SK-N-SH (cell line): Measurements from ENCODE around the gene MYLK2. TPM values are rescaled to one million over a fixed set of nuclear protein-coding genes. Genes with fewer than 3 reads are reported as not detected.

Experiments
- CTCF ChIA-PET: fragments of 300-600, 350-600 bp; formaldehyde crosslinking; extraction: SDS; loops from one replicate; lab custom pipeline; 2021; lab: Yijun Ruan, JAX
- POLR2A ChIA-PET: fragments of 350-600 bp; sonication (Branson Sonifier 250); formaldehyde crosslinking; extraction: SDS; loops from one replicate; lab custom pipeline; 2020; ENCODE audit warnings: antibody characterized with exemption, inconsistent platforms; lab: Yijun Ruan, JAX
- DNase-seq: peaks from one replicate; pipeline ENCODE4 v3.0.0; 2012
- H2AFZ ChIP-seq: fragments of 200-600 bp; sonication (generic); 2 replicates; pipeline ENCODE4 v1.8.1; 2016; ENCODE audit warnings: antibody characterized with exemption, mild to moderate bottlenecking, low read depth
- H3F3A ChIP-seq: fragments of 200-600 bp; sonication (generic); replicated peaks from 2 replicates; pipeline ENCODE3; 2016; ENCODE audit warnings: antibody characterized with exemption, mild to moderate bottlenecking; ENCODE audit not compliant: insufficient read depth
- H3K27ac ChIP-seq, 2 experiments: fragments of 200-500 bp in 1 of 2; fragments of 200-600 bp in 1 of 2; sonication (Bioruptor generic) in 1 of 2; sonication (generic), shearing (Covaris generic) in 1 of 2; 2 replicates each; pipeline versions ENCODE4 v1.5.1 to v1.6.1; 2014 to 2016; ENCODE audit warnings: low read depth in 2 of 2, inconsistent platforms in 1 of 2, low read length in 1 of 2, mild to moderate bottlenecking in 1 of 2, mixed read lengths in 1 of 2
- H3K27me3 ChIP-seq: fragments of 200-600 bp; sonication (generic), shearing (Covaris generic); 2 replicates; pipeline ENCODE4 v1.6.1; 2016; ENCODE audit warnings: mixed run types; ENCODE audit not compliant: insufficient read depth
- H3K36me3 ChIP-seq, 2 experiments: fragments of 200-500 bp in 1 of 2; fragments of 200-600 bp in 1 of 2; sonication (Bioruptor generic) in 1 of 2; sonication (generic) in 1 of 2; replicated peaks in 1 of 2; 2 replicates each; pipeline versions ENCODE3 to v1.5.1; 2014 to 2016; ENCODE audit warnings: low read length in 1 of 2, mild to moderate bottlenecking in 1 of 2; ENCODE audit not compliant: insufficient read depth in 2 of 2, control insufficient read depth in 1 of 2
- H3K4me1 ChIP-seq, 2 experiments: fragments of 200-500 bp in 1 of 2; fragments of 200-600 bp in 1 of 2; sonication (Bioruptor generic) in 1 of 2; sonication (generic), shearing (Covaris generic) in 1 of 2; 2 replicates each; pipeline versions ENCODE4 v1.5.1 to v1.6.1; 2014 to 2016; ENCODE audit warnings: low read depth in 1 of 2, low read length in 1 of 2, mixed run types in 1 of 2; ENCODE audit not compliant: insufficient read depth in 2 of 2, control insufficient read depth in 1 of 2
- H3K4me2 ChIP-seq: fragments of 200-600 bp; sonication (generic), shearing (Covaris generic); 2 replicates; pipeline ENCODE4 v1.6.1; 2017; ENCODE audit warnings: mixed run types
- H3K4me3 ChIP-seq, 2 experiments: fragments of 200-500 bp in 1 of 2; fragments of 200-600 bp in 1 of 2; sonication (Bioruptor generic) in 1 of 2; sonication (generic), shearing (Covaris generic) in 1 of 2; 2 replicates each; pipeline versions ENCODE4 v1.5.1 to v1.8.1; 2014 to 2016; ENCODE audit warnings: low read depth in 2 of 2, inconsistent platforms in 1 of 2, low read length in 1 of 2, mild to moderate bottlenecking in 1 of 2, mixed read lengths in 1 of 2, moderate library complexity in 1 of 2
- H3K79me2 ChIP-seq: fragments of 200-600 bp; sonication (generic); 2 replicates; pipeline ENCODE4 v1.8.1; 2017; ENCODE audit warnings: mild to moderate bottlenecking; ENCODE audit not compliant: insufficient read depth
- H3K9ac ChIP-seq: fragments of 200-600 bp; sonication (generic); 2 replicates; pipeline ENCODE4 v1.6.1; 2017; ENCODE audit warnings: mixed run types
- H3K9me2 ChIP-seq: fragments of 200-600 bp; sonication (generic); 2 replicates; pipeline ENCODE4 v1.6.1; 2017; ENCODE audit warnings: mixed run types
- H3K9me3 ChIP-seq: fragments of 200-600 bp; sonication (generic); 2 replicates; pipeline ENCODE4 v1.6.1; 2017; ENCODE audit warnings: mixed run types, mild to moderate bottlenecking, moderate library complexity
- H4K20me1 ChIP-seq: fragments of 200-600 bp; sonication (generic); 2 replicates; pipeline ENCODE4 v1.6.1; 2017; ENCODE audit warnings: mild to moderate bottlenecking, mixed run types; ENCODE audit not compliant: insufficient read depth
- CHD2 ChIP-seq: fragments of 150-350 bp; IDR thresholded peaks from 2 replicates; pipeline ENCODE4 v1.6.1; 2018; ENCODE audit warnings: low read length; ENCODE audit not compliant: partially characterized antibody
- ELF1 ChIP-seq: IDR thresholded peaks from 2 replicates; pipeline ENCODE4 v1.4.0; 2012
- EP300 ChIP-seq, 2 experiments: IDR thresholded peaks; 2 replicates each; pipeline versions ENCODE4 v1.4.0 to v1.6.1; 2012; ENCODE audit warnings: borderline replicate concordance in 1 of 2, low read depth in 1 of 2, low read length in 1 of 2
- EZH2phosphoT487 ChIP-seq: fragments of 200-600 bp; sonication (generic); IDR thresholded peaks from 2 replicates; pipeline ENCODE4 v1.6.1; 2017; ENCODE audit warnings: low read depth, mixed run types, mild to moderate bottlenecking, antibody characterized with exemption, moderate library complexity, borderline replicate concordance
- FOSL2 ChIP-seq: IDR thresholded peaks from 2 replicates; pipeline ENCODE4 v1.4.0; 2012; ENCODE audit warnings: low read depth, mild to moderate bottlenecking, moderate library complexity, borderline replicate concordance
- FOXJ3 ChIP-seq: sonication (generic); formaldehyde crosslinking; IDR thresholded peaks from 2 replicates; pipeline ENCODE4 v1.5.1; 2020; ENCODE audit warnings: mild to moderate bottlenecking, missing genetic modification reagents
- GABPA ChIP-seq: IDR thresholded peaks from 2 replicates; pipeline ENCODE4 v1.4.0; 2012; ENCODE audit warnings: low read depth, mild to moderate bottlenecking
- GATA2 ChIP-seq: sonication (generic); formaldehyde crosslinking; IDR thresholded peaks from 2 replicates; pipeline ENCODE4 v1.5.0; 2020; ENCODE audit warnings: mild to moderate bottlenecking, missing genetic modification reagents
- JUND ChIP-seq: IDR thresholded peaks from 2 replicates; pipeline ENCODE4 v1.4.0; 2012
- MEF2A ChIP-seq: IDR thresholded peaks from 2 replicates; pipeline ENCODE4 v1.4.0; 2012; ENCODE audit warnings: low read depth, borderline replicate concordance
- MXI1 ChIP-seq: IDR thresholded peaks from 2 replicates; pipeline ENCODE4 v1.6.1; 2012; ENCODE audit warnings: mild to moderate bottlenecking, low read depth, low read length, improper control_type of control experiment
- NFIC ChIP-seq: IDR thresholded peaks from 2 replicates; pipeline ENCODE4 v1.4.0; 2012; ENCODE audit warnings: borderline replicate concordance
- NRF1 ChIP-seq: IDR thresholded peaks from 2 replicates; pipeline ENCODE4 v1.6.1; 2012; ENCODE audit warnings: low read depth, mild to moderate bottlenecking, low read length
- POLR2AphosphoS5 ChIP-seq: IDR thresholded peaks from 2 replicates; pipeline ENCODE4 v1.6.1; 2012; ENCODE audit warnings: low read depth, low read length
- RAD21 ChIP-seq: IDR thresholded peaks from 2 replicates; pipeline ENCODE4 v1.6.1; 2012; ENCODE audit warnings: mild to moderate bottlenecking, low read length
- RCOR1 ChIP-seq: fragments of 150-350 bp; IDR thresholded peaks from 2 replicates; pipeline ENCODE4 v1.6.1; 2017; ENCODE audit warnings: antibody characterized with exemption, low read length
- RFX5 ChIP-seq: IDR thresholded peaks from 2 replicates; pipeline ENCODE4 v1.6.1; 2012; ENCODE audit warnings: mild to moderate bottlenecking, improper control_type of control experiment, low read length
- RXRA ChIP-seq: IDR thresholded peaks from 2 replicates; pipeline ENCODE4 v1.4.0; 2012; ENCODE audit warnings: low read depth, mild to moderate bottlenecking, borderline replicate concordance
- SIN3A ChIP-seq: IDR thresholded peaks from 2 replicates; pipeline ENCODE4 v1.6.1; 2012; ENCODE audit warnings: low read depth, mild to moderate bottlenecking, low read length, moderate library complexity, borderline replicate concordance
- SMC3 ChIP-seq: IDR thresholded peaks from 2 replicates; pipeline ENCODE4 v1.6.1; 2012; ENCODE audit warnings: low read depth, low read length, improper control_type of control experiment
- TAF1 ChIP-seq: IDR thresholded peaks from 2 replicates; pipeline ENCODE4 v1.6.1; 2012; ENCODE audit warnings: low read depth, mild to moderate bottlenecking, low read length, moderate library complexity, borderline replicate concordance
- TCF12 ChIP-seq: IDR thresholded peaks from 2 replicates; pipeline ENCODE4 v1.4.0; 2012
- TEAD4 ChIP-seq: IDR thresholded peaks from 2 replicates; pipeline ENCODE4 v1.4.0; 2012; ENCODE audit warnings: mild to moderate bottlenecking, borderline replicate concordance; ENCODE audit not compliant: insufficient read depth
- YY1 ChIP-seq: IDR thresholded peaks from 2 replicates; pipeline ENCODE4 v1.4.0; 2012; ENCODE audit warnings: low read depth, mild to moderate bottlenecking
- WGBS: methylation state at CpG from one replicate; pipeline ENCODE4 v1.1.6; 2017; ENCODE audit warnings: low lambda C conversion rate; 5-methylcytosine and 5-hydroxymethylcytosine counted together
- polyA plus RNA-seq, 3 experiments: library from polyadenylated mRNA; depleted of rRNA; stranded (reverse); fragments of >200 nt; gene quantifications; 2 replicates each; pipeline ENCODE4 v1.2.3, GENCODE V29; 2012
- TF ChIP-seq, protein P1 (sequence below): IDR thresholded peaks from 2 replicates; pipeline ENCODE4 v1.4.0; 2012; ENCODE audit warnings: low read depth, borderline replicate concordance
- TF ChIP-seq, protein P2 (sequence below): IDR thresholded peaks from 2 replicates; pipeline ENCODE4 v1.4.0; 2012; ENCODE audit warnings: low read depth
- TF ChIP-seq, protein P3 (sequence below): IDR thresholded peaks from 2 replicates; pipeline ENCODE4 v1.6.1; 2012; ENCODE audit warnings: mild to moderate bottlenecking, low read depth, low read length, moderate library complexity
- TF ChIP-seq, protein P4 (sequence below): fragments of 200-600 bp; sonication (generic); IDR thresholded peaks from 2 replicates; pipeline ENCODE4 v1.6.1; 2017; ENCODE audit warnings: antibody characterized with exemption, mild to moderate bottlenecking, moderate library complexity

Gene MYLK2
- polyA plus RNA-seq, 1 of the 3 experiments (the other 2 are of a cell fraction) = 0.21 TPM

DNA sequence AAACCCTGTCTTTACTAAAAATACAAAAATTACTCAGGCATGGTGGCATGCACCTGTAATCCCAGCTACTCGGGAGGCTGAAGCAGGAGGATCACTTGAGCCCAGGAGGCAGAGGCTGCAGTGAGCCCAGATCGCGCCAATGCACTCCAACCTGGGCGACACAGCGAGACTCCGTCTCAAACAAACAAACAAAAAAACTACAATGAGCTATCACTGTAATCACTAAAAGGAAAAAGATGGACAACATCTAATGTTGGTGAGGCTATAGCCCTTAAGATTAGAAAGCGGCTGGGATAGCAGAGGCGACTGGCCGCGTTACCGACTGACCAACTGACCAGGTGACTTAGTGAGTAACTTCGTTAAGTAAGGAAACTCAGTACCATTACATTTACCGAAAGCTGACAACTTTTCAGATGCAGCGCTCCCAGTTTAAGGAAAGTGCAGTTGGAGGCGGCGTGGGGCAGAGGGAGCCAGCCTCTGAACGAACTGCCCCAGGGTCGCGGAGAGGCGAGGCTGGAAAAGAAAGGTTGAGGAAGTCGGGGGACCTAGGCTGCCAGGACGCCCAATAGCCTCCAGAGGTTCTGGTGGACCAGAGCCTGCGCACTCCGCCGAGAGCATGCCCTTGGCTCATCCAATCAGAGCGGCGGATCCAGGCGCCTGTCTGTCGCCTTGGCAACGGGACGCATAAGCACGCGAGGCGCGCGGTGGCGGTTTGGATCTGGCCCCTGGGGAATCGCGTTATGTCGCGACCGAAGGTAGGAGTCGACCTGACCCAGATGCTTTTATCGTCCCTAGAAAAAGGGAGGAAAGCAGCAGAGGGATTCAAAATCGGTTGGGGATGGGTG is 60.2 kb downstream of the MYLK2 start:
- no peaks in the 10 kb centered on the region for H3K27me3 ChIP-seq
- peak overlapping the region; percentile 94 for H2AFZ ChIP-seq
- POLR2A ChIA-PET = interaction anchor here (0.7 to 0.8 kb wide), 2 partner anchors 30 to 88 kb away, joined by 3 to 4 read pairs; no protein-coding TSS in a partner anchor
- peak overlapping the region; percentile 65 to 68 for H3K4me3 ChIP-seq
- H3K9me2 ChIP-seq = no peaks in the 10 kb centered on the region
- peak; percentile 93 for DNase-seq
- peaks cover 7% of the 10 kb centered on the region for H3F3A ChIP-seq
- peaks cover 7% of the 10 kb centered on the region for H3K9me3 ChIP-seq
- WGBS = 8% methylated on average over 43 of the region's 45 CpGs
- no peaks in the 10 kb centered on the region for H3K79me2 ChIP-seq
- H3K27ac ChIP-seq = peak overlapping the region; percentile 56 to 64
- no peaks in the 10 kb centered on the region for H3K36me3 ChIP-seq
- H3K4me1 ChIP-seq = no peaks in the 10 kb centered on the region; a peak in 1 of 4 replicates
- CTCF ChIA-PET = interaction anchor here (0.6 to 3.7 kb wide), 8 partner anchors 8 to 73 kb away, joined by 3 to 13 read pairs (median 4); partner anchors contain the start of gene PDRG1
- no peak for TF ChIP-seq SIN3A
- 0 out of 2 replicates have a peak, but pooled peaks have one; percentile 26 for TF ChIP-seq RCOR1
- TF ChIP-seq RAD21 = peak; percentile 13; the same call in 1 of the 2 replicates
- TF ChIP-seq, protein P1, sequence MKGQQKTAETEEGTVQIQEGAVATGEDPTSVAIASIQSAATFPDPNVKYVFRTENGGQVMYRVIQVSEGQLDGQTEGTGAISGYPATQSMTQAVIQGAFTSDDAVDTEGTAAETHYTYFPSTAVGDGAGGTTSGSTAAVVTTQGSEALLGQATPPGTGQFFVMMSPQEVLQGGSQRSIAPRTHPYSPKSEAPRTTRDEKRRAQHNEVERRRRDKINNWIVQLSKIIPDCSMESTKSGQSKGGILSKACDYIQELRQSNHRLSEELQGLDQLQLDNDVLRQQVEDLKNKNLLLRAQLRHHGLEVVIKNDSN = no peak
- TF ChIP-seq GATA2 (CRISPR knock-in tag) = no peak
- TF ChIP-seq, protein P2, sequence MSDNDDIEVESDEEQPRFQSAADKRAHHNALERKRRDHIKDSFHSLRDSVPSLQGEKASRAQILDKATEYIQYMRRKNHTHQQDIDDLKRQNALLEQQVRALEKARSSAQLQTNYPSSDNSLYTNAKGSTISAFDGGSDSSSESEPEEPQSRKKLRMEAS = peak; percentile 79
- no peak for TF ChIP-seq YY1
- TF ChIP-seq, protein P3, sequence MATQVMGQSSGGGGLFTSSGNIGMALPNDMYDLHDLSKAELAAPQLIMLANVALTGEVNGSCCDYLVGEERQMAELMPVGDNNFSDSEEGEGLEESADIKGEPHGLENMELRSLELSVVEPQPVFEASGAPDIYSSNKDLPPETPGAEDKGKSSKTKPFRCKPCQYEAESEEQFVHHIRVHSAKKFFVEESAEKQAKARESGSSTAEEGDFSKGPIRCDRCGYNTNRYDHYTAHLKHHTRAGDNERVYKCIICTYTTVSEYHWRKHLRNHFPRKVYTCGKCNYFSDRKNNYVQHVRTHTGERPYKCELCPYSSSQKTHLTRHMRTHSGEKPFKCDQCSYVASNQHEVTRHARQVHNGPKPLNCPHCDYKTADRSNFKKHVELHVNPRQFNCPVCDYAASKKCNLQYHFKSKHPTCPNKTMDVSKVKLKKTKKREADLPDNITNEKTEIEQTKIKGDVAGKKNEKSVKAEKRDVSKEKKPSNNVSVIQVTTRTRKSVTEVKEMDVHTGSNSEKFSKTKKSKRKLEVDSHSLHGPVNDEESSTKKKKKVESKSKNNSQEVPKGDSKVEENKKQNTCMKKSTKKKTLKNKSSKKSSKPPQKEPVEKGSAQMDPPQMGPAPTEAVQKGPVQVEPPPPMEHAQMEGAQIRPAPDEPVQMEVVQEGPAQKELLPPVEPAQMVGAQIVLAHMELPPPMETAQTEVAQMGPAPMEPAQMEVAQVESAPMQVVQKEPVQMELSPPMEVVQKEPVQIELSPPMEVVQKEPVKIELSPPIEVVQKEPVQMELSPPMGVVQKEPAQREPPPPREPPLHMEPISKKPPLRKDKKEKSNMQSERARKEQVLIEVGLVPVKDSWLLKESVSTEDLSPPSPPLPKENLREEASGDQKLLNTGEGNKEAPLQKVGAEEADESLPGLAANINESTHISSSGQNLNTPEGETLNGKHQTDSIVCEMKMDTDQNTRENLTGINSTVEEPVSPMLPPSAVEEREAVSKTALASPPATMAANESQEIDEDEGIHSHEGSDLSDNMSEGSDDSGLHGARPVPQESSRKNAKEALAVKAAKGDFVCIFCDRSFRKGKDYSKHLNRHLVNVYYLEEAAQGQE = no peak
- TF ChIP-seq FOXJ3 (CRISPR knock-in tag) = no peak
- no peak for TF ChIP-seq TEAD4
- TF ChIP-seq RXRA = no peak
- no peak for TF ChIP-seq RFX5
- no peak for TF ChIP-seq MEF2A
- TF ChIP-seq POLR2AphosphoS5 = peak; percentile 83
- TF ChIP-seq NFIC = no peak
- TF ChIP-seq TAF1 = no peak
- no peak for TF ChIP-seq TCF12
- peak; percentile 96 for TF ChIP-seq MXI1
- TF ChIP-seq ELF1 = no peak
- no peak for TF ChIP-seq SMC3
- TF ChIP-seq JUND = no peak
- peak; percentile 87 for TF ChIP-seq NRF1
- TF ChIP-seq EZH2phosphoT487 = no peak
- TF ChIP-seq, protein P4, sequence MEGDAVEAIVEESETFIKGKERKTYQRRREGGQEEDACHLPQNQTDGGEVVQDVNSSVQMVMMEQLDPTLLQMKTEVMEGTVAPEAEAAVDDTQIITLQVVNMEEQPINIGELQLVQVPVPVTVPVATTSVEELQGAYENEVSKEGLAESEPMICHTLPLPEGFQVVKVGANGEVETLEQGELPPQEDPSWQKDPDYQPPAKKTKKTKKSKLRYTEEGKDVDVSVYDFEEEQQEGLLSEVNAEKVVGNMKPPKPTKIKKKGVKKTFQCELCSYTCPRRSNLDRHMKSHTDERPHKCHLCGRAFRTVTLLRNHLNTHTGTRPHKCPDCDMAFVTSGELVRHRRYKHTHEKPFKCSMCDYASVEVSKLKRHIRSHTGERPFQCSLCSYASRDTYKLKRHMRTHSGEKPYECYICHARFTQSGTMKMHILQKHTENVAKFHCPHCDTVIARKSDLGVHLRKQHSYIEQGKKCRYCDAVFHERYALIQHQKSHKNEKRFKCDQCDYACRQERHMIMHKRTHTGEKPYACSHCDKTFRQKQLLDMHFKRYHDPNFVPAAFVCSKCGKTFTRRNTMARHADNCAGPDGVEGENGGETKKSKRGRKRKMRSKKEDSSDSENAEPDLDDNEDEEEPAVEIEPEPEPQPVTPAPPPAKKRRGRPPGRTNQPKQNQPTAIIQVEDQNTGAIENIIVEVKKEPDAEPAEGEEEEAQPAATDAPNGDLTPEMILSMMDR = no peak
- no peak for TF ChIP-seq CHD2
- no peak for TF ChIP-seq GABPA
- TF ChIP-seq FOSL2 = no peak
- no peak for TF ChIP-seq EP300 (IDR thresholded peaks at IDR 0.05; ENCODE audit: borderline replicate concordance in 1 of 2, low read depth in 1 of 2, low read length in 1 of 2)
- no peaks in the 10 kb centered on the region for H4K20me1 ChIP-seq
- H3K4me2 ChIP-seq = peak overlapping the region; percentile 83
- H3K9ac ChIP-seq = peak overlapping the region; percentile 68
